GM15510 (cell line): Measurements from ENCODE around the gene CECR2.

Experiments
- POLR2A ChIP-seq: IDR thresholded peaks from 3 replicates; pipeline ENCODE4 v1.6.1; 2011; ENCODE audit warnings: borderline replicate concordance; ENCODE audit not compliant: insufficient read length; ENCODE audit errors: extremely low read depth

Gene CECR2

DNA sequence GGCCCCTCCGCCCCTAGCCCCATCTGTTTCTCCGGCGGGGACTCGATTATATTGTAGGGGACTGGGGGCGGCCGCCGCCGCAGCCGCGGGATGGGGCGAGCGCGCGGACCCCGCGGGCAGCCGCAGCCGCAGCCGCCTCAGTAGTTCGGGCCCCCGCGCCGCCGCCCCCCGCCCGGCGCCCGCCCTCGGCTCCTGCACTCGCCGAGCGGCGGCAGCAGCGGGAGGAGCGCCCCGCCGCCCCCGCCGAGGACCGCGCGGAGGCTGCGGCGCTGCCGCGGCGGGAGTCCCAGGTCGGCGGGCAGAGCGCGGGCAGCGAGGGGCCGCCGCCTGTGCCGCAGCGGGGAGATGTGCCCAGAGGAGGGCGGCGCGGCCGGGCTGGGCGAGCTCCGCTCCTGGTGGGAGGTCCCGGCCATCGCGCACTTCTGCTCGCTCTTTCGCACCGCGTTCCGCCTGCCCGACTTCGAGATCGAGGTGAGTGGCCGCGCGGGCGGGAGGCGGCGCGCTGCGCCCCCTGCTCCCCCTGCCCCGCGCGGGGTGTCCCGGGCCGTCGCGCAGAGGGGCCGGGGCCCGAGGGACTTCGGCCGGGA is at the start of gene CECR2:
TSS of gene CECR2 (plus strand) at position 22 of the 587 bp plus-strand sequence. CDS start at position 346, 324 bp downstream.
- TF ChIP-seq POLR2A: no peak

DNA sequence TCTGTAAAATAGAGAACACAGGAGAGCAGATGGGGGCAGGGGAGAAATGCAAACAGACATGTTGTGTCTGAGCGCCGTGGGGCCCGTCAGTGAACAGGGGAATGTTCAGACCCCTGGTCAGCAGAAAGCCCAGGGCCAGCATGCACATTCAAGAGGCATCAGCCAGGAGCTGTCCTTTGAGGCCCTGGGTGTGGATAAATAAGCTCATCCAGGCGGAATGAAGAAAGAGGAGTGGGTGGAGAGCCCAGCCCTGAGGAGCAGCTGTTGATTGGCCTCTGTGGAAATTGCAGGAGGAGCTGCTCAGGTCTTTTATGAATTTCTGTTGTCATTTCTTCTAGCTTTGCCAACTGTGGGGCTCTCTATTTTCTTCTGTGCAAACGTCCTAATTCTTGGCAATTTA is 49.7 kb upstream of the CECR2 start:
- TF ChIP-seq POLR2A: no peak

DNA sequence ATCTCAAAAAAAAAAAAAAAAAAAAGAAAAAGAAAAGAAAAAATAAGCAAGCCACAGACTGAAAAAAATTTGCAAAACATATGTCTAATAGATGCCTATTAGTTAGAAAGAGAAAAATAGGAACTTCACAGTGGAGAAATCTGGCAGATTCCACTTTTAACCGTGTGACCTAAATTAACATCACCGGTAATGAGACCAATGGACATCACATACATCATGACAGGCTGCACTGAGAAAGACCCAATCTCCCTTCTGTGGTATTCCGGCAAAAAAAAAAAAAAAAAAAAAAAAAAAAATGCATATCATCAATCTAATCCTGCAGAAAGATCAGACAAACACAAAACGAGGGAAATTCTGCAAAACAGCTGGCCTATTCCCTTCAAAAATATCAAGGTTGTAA is 46.7 kb upstream of the CECR2 start:
- TF ChIP-seq POLR2A: no peak

DNA sequence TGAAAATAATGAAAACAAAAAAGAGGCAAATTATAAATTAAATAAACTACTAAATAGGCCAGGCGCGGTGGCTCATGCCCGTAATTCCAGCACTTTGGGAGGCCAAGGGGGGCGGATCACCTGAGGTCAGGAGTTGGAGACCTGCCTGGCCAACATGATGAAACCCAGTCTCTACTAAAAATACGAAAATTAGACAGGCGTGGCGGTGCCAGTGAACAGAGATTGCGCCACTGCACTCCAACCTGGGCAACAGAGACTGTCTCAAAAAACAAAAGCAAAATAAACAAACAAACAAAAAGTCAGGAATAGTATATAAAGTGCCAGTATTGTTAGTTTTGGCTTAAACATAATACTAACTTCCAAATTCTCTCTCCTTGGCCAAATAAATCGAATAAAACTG is 37.6 kb upstream of the CECR2 start:
- no peak for TF ChIP-seq POLR2A

DNA sequence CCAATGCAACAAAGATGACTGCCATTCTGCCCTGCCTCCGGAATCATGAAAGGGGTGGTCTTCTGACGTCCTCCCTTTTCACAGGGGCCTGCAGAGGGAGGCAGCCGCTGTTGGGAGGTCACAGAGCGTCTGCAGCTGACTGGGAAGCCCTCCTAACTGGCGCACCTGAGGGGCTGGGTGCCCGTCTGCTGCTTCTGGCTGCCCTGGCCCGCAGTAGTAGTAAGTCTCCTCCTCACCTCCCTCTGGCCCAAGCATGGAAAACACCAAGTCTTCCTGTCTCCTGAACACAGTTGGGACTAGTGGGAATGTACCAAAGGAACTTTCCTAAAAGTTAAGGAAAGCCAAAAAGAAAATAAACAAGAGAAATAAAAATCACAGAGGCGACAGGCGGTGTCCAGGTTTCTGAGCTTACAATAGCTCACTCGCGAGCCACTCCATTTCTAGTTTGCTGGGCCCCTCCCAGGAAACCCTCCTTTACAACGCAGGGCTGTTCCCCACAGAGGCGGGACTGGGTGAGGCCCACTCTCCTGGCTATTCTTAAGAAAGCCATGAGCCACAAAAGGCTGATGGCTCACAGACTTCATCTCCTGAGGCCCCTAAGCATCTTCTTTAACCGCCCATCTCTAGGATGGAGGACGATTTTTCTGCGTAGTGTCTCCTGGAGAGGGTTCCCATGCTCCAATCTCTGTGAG is 37.0 kb upstream of the CECR2 start:
- TF ChIP-seq POLR2A: no peak

DNA sequence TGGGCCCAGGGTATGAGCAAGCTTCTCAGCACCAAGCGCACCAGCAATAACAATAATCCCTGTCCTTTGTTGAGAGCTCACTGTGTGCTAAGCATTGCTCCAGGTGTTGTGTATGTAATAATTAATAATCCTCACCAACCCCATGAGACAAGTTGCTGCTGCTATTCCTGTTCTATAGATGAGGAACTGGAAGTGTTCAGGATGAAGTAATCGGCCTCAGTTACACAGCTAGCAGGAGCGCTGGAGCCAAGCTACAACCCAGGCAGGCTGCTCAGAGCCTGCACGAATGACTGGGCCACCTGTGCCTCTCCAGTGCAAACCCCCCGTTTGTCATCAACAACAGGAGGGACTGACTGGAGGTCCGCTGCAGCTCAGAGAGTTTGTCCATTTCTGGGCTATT is 35.2 kb upstream of the CECR2 start:
- no peak for TF ChIP-seq POLR2A

DNA sequence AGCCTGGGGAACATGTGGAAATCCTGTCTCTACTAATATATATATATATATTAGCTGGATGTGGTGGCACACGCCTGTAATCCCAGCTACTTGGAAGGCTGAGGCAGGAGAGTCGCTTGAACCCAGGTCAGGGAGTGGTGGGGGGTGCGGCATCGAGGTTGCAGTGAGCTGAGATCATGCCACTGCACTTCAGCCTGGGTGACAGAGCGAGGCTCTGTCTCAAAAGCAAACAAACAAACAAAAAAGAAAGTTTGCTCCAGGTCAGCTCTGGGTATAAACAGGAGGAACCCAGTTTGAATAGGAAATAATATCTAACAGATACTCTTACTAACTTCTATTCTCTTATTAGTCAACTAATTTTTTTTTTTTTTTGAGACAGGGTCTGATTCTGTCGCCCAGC is 34.3 kb upstream of the CECR2 start:
- no peak for TF ChIP-seq POLR2A

DNA sequence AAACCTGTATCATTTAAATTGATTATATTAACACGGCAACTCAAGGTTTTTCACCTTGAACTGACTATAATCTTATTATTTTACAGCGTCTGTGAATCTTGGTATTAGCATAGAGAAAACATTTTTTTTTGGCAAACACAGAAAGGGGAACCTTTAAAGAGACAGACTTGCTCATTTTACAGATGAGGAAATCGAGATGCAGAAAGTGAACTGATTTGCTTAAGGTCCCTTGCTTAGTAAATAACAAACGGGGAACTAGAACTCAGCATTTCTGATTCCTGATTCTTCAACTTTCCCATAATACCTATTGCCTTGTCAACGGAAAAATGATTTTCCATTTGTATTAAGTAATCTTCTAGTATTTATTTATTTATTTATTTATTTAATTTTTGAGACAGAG is 33.2 kb upstream of the CECR2 start:
- TF ChIP-seq POLR2A: no peak

DNA sequence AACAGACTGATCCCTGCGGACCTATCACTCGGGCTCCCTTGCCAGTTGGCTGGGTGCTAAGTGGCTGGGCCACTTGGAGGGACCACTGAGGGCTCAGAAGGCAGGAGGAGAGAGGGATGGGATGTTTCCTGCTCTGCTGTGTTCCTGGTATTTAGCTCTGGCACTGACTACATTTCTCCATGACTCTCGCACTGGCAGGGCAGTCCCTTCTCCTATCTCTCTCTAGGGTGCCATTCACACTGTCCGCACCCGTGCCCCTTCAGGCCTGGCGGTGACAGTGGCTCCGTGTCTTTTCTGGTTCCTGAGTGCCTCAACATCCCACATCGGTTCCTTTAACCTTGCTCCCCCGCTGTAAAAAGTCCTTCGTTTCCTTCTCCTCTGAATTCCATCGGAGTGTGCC is 31.6 kb upstream of the CECR2 start:
- no peak for TF ChIP-seq POLR2A

DNA sequence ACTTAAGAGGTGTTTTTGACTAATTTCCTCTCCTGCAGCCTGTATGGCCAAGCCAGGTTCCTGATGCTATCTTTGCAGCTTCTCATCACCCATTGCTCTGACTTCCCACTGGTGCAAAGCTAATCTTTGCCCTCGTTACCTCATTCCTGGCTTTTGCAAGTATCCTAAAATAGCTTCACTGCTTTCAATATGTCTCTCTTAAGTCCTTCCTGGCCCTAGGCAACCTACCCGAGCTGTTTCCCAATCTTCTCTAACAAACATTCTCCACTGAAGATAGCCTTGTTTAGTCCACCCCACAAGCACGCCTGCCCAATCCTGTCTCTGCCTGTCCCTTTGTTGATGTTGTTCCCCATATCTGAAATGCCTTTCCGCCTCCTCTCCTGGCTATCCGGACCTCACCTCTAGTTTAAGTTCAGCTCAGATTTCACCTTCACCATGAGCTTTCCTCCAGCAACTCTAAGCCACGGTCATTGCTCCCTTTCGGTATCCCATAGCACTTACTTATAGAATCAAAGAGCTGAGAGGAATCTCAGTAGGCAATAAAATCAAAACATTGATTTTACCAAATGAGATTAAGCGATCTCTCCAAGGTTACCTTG is 30.1 kb upstream of the CECR2 start:
- TF ChIP-seq POLR2A: no peak

DNA sequence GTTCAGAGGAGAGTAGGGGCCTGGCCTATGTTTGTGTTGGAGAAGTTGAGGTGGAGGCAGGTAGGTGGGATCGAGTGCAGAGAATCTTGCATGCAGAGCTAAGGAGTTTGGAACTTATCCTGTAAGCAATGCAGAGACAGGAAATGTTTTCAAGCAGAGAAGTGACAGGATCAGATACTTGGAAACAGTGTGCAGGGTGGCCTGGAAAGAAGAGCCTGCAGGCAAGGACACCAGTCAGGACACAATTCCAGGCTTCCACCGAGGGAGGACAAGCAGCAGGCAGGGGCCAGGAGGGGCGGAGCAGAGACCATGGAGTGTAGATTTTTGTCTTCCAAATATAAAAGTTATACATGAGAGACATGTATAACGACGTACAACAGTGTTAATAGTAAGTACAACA is 26.9 kb upstream of the CECR2 start:
- no peak for TF ChIP-seq POLR2A

DNA sequence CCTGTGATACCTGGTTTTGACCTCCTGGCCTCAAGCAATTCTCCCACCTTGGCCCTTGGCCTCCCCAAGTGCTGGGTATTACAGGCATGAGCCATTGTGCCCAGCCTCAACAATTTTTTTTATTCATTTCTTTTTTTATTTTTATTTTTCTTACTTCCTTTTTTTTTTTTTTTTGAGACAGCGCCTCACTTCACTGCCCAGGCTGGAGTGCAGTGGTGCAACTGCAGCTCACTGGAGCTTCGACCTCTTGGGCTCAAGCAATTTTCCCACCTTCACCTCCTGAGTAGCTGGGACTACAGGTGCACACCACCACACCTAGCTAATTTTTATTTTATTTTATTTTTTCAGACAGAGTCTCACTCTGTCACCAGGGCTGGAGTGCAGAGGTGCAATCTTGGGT is 25.5 kb upstream of the CECR2 start:
- no peak for TF ChIP-seq POLR2A

DNA sequence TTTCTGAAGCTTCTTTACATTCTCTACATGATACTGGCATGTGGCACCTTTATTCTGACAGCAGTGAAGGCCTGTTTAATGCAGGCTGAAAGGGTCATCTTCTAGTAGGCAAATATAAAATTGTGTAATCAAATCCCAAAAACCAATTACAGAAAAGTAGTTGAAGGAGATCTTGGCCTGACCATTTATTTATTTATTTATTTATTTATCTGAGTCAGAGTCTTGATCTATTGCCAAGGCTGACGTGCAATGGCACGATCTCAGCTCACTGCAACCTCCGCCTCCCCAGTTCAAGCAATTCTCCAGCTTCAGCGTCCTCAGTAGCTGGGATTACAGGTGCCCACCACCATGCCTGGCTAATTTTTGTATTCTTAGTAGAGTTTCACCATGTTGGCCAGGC is 22.7 kb upstream of the CECR2 start:
- no peak for TF ChIP-seq POLR2A

DNA sequence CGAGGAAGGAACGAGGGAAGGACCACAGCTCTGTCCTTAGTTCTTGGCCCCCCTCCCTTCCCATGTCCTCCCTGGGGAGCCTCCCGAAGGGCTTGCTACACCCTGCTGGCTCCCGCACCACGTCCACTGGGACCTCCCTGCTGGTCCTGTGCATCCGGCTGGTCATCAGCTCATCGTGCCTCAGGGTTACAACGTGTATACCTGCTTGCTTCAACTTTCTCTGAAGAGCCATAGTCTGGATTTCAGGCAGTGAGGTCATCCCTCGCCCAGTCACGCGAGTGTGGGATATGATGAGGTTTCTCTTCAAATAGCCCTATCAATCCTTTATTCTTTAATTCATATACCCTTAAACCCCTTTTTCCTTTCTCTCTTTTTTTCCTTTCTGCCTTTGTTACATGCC is 21.5 kb upstream of the CECR2 start:
- no peak for TF ChIP-seq POLR2A

DNA sequence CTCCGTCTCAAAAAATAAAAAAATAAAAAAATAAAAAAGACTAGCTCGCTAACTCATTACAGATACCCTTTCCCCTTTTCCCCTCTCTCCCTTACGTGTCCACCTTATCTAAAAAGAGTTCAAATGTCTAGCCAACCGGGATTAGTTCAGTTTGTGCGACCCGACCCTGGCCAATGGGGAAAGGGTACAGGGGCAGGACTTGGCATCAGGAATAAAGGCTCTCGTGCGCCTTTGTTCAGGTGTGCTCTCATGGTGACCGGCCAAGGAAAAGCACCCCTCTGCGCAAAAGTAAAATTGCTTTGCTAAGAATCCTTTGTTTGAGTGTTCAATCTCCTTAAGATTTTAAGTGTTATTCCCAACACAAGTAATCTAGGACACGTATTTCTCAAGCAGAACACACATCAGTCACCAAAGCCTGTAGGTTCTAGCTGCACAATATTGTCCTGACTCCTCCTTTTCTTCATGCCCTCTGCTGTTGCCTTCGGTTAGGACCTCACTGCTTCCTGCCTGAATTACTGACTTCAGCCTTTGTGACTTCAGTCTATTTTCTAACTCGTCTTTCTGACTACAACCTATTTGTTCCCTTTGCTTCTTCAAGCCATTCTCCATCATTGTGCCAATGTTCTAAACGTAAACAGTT is 20.7 kb upstream of the CECR2 start:
- no peak for TF ChIP-seq POLR2A

DNA sequence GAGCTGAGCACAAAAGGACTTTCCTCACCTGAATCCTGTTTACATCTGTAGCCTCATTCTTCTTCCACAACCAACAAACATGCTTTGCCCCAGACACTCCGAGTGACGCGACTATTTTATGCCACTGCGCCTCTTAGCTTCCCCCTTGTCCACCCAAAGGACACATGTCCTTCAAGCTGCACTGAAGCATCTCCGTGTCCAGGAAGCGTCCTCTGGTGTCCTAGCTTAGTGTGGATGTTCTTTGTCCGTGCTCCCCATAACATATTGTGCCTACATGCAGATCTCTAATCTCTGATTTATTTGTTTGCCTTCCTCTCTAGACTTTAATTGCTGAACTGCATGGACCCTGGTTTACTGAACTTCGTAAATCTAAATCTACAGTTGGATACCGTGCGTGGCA is 20.1 kb upstream of the CECR2 start:
- TF ChIP-seq POLR2A: no peak

DNA sequence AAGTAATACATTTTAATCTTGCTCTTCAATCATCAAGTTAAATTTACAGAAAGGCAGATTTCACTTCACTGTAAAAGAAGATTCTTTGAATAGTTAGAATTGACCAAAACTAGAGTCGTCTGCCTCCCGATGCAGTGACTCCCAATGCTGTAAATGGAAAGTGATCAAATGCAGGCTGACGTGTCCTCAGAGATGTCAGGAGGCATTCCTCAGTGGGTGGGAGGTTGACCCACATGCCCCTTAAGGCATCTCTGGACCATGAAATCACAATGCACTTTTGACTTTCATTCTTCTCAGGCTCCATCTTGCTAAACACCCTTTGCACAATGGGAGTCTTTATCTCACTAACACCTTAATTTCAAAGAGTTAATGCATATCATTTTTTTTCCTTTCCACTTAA is 19.0 kb upstream of the CECR2 start:
- TF ChIP-seq POLR2A: no peak

DNA sequence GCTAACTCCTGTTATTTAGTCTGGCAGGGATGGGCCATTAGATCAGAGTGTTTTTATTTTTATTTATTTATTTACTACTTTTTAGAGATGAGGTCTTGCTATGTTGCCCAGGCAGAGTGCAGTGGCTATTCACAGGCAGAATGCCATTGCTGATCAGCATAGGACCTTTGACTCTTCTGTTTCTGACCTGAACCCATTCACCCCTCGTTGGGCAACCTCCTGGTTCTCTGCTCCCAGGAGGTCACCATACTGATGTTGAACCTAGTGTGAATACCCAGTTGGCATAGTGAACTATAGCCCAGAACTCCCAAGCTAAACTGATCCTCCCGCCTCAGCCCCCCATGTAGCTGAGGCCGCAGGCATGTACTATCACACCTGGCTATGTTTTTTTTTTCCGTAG is 16.5 kb upstream of the CECR2 start:
- no peak for TF ChIP-seq POLR2A
